KMS-11 (cell line): ENCODE measurements around the gene RGS12.

ENCODE experiments used
- H2AFZ ChIP-seq: fragments of 200-600 bp; sonication (generic); 2 replicates; pipeline ENCODE4 v1.6.1; 2016; ENCODE audit warnings: antibody characterized with exemption, mixed run types, low read depth
- H3K27ac ChIP-seq: fragments of 200-600 bp; sonication (generic); 2 replicates; pipeline ENCODE4 v1.6.1; 2016; ENCODE audit warnings: mild to moderate bottlenecking, mixed run types
- H3K27me3 ChIP-seq: fragments of 200-600 bp; sonication (generic); 2 replicates; pipeline ENCODE4 v1.6.1; 2017; ENCODE audit warnings: mild to moderate bottlenecking, low read depth, mixed run types, moderate library complexity; ENCODE audit not compliant: insufficient read depth
- H3K36me3 ChIP-seq: fragments of 200-600 bp; sonication (generic); 2 replicates; pipeline ENCODE4 v1.6.1; 2017; ENCODE audit warnings: mild to moderate bottlenecking, mixed run types; ENCODE audit not compliant: insufficient read depth
- H3K4me1 ChIP-seq: fragments of 200-600 bp; sonication (generic); 2 replicates; pipeline ENCODE4 v1.6.1; 2016; ENCODE audit warnings: mild to moderate bottlenecking, low read depth, mixed run types; ENCODE audit not compliant: poor library complexity, severe bottlenecking
- H3K4me2 ChIP-seq: fragments of 200-600 bp; sonication (generic); 2 replicates; pipeline ENCODE4 v1.7.0; 2016; ENCODE audit warnings: mild to moderate bottlenecking, mixed run types
- H3K4me3 ChIP-seq: fragments of 200-600 bp; sonication (generic); IDR thresholded peaks from 2 replicates; pipeline ENCODE4 v1.6.1; 2017; ENCODE audit warnings: low read depth, low read length, mixed read lengths; ENCODE audit not compliant: insufficient read depth
- H3K79me2 ChIP-seq: fragments of 200-600 bp; sonication (generic); 2 replicates; pipeline ENCODE4 v1.6.1; 2016; ENCODE audit warnings: low read depth, mixed run types; ENCODE audit not compliant: insufficient read depth
- H3K9ac ChIP-seq: fragments of 200-600 bp; sonication (generic); 2 replicates; pipeline ENCODE4 v1.6.1; 2016; ENCODE audit warnings: mild to moderate bottlenecking, mixed run types
- H4K20me1 ChIP-seq: fragments of 200-600 bp; sonication (generic); 2 replicates; pipeline ENCODE4 v1.6.1; 2016; ENCODE audit warnings: mild to moderate bottlenecking, mixed run types; ENCODE audit not compliant: insufficient read depth
- TF ChIP-seq, protein P1 (sequence below): fragments of 200-600 bp; sonication (generic); conservative IDR thresholded peaks from 2 replicates; pipeline ENCODE4 v1.6.1; 2017; ENCODE audit warnings: low read depth, mild to moderate bottlenecking, antibody characterized with exemption, low read length, moderate library complexity, mixed read lengths

The RGS12 gene

DNA sequence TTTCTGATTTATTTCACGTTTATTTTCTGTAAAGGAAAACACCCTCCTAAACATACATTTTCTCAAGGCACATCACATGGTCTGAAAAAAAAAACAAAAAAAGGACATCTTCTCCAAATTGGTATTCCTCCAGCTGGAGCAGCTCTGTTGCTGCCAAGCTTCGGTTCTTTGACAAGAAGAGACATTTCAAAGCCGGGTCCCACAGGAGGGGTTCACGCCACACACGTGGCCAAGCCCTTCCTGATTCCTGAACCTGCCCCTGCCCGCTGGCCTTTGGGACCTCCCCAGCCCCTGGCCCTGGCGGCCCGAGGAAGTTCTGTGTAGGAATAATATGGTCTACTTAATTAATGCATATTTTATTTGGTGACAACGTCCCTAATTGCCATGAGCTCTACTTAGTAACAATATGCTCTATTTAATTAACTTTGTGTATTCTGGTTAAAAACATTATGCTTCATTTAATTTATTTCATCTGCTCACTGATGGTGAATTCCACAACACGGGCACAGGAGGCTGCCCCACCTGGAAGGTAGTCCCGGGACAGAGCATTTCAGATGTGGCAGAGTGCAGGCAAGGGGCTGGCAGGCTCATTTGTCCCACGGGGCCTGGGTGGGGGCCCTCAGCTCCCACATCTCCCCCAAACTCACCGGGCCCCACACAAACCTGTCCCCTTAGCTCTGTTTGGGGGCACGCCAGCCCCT, 5.4 kb upstream of the RGS12 start:
- Histone ChIP-seq H3K27me3 (no peaks in the 10 kb centered on the region; the same call in 1 of the 2 replicates), H3K27ac (no peak overlapping the region), H3K4me2 (no peak overlapping the region), H3K9ac (no peak overlapping the region), H3K4me3 (no peak overlapping the region), H3K79me2 (no peaks in the 10 kb centered on the region), H3K36me3 (no peaks in the 10 kb centered on the region), H4K20me1 (no peaks in the 10 kb centered on the region), H2AFZ (no peak overlapping the region), H3K4me1 (no peaks in the 10 kb centered on the region)
- TF ChIP-seq, protein P1, sequence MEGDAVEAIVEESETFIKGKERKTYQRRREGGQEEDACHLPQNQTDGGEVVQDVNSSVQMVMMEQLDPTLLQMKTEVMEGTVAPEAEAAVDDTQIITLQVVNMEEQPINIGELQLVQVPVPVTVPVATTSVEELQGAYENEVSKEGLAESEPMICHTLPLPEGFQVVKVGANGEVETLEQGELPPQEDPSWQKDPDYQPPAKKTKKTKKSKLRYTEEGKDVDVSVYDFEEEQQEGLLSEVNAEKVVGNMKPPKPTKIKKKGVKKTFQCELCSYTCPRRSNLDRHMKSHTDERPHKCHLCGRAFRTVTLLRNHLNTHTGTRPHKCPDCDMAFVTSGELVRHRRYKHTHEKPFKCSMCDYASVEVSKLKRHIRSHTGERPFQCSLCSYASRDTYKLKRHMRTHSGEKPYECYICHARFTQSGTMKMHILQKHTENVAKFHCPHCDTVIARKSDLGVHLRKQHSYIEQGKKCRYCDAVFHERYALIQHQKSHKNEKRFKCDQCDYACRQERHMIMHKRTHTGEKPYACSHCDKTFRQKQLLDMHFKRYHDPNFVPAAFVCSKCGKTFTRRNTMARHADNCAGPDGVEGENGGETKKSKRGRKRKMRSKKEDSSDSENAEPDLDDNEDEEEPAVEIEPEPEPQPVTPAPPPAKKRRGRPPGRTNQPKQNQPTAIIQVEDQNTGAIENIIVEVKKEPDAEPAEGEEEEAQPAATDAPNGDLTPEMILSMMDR = no peak

DNA sequence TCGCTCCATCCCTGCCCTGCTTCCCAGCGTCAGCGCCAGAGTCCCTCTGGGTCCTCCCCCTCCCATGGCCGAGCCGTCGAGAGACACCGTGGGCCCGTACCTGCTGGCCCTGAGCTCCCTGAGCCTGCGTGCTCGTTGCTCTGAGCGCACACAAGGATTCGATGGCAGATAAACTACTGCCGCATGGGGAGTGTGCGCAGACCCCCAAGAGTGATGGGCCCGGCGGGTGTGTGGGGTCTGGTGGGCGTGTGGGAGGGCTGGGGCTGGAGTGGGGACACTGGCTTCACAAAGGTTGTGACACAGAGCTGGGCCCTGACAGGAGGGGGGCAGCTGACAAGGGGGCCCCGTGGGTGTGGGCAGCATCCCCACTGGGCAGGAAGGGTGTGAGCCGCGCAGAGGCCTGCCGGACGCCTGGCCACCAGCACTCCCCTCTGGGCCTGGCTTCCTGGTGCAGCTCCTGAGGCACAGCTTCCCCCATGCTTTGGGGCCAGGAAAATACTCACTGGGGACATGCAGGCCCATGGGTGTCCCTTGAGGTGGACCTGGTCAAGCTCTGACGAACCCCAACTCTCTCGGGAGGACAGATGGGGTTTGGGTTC, 4.8 kb upstream of the RGS12 start:
- H3K4me2 ChIP-seq = no peak overlapping the region
- TF ChIP-seq, protein P1 = no peak

DNA sequence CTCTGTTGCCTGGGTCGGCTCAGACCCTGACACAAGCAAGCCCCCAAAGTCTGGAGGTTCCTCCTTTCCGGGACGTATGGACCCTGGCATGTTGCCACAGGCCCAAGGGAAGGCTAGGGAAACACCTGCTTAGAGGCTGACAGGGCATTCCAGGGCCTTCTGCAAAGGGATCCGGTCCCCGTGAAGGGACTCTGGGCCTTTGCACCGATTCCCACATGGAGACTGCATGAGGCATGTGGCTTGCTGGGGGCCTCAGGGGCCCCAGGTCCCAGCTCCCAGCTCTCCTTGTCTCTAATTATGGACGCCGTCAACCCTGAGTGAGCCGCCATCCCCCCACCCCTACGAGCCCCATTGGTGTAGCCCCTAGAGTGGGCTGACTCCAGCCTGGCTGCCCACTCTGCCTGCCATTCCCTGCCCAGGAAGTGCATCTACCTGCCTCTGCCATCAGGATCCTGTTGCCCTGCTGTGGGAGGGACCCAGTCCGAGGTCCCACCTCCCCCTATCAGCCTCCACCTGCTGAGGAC, 4.2 kb upstream of the RGS12 start:
- H3K4me2 ChIP-seq = no peak overlapping the region
- H4K20me1 ChIP-seq = no peaks in the 10 kb centered on the region
- H2AFZ ChIP-seq = no peak overlapping the region
- no peaks in the 10 kb centered on the region for H3K36me3 ChIP-seq
- H3K27me3 ChIP-seq = no peaks in the 10 kb centered on the region; the same call in 1 of the 2 replicates
- TF ChIP-seq, protein P1 = no peak
- no peaks in the 10 kb centered on the region for H3K4me1 ChIP-seq
- H3K4me3 ChIP-seq = no peak overlapping the region
- no peak overlapping the region for H3K9ac ChIP-seq
- H3K79me2 ChIP-seq = no peaks in the 10 kb centered on the region
- H3K27ac ChIP-seq = no peak overlapping the region

More for the DNA sequence above, 4.8 kb upstream of the RGS12 start:
- no peaks in the 10 kb centered on the region; the same call in 1 of the 2 replicates for H3K27me3 ChIP-seq
- no peak overlapping the region for H3K9ac ChIP-seq
- no peak overlapping the region for H3K27ac ChIP-seq
- H3K36me3 ChIP-seq = no peaks in the 10 kb centered on the region
- H4K20me1 ChIP-seq = no peaks in the 10 kb centered on the region
- no peak overlapping the region for H2AFZ ChIP-seq
- H3K79me2 ChIP-seq = no peaks in the 10 kb centered on the region
- H3K4me1 ChIP-seq = no peaks in the 10 kb centered on the region
- H3K4me3 ChIP-seq = no peak overlapping the region

DNA sequence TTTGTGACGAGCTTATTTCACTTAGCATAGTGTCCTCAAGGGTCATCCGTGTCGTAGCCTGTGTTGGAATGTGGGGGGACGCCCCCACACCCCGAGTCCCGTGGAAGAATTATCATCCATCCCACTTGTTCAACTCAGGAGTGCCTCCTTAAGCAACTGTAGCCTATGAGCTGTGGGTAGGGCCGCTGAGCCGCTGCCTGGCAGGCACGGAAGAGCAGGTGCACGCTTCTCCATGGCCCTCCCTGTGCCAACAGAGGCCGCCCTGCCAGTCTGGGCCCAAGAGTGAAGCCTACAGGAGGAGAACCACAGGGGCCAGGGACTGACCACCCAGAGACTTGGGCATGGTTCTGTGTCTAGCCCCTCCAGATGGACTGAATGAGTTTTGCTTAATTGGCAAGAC, 2.3 kb upstream of the RGS12 start:
- TF ChIP-seq, protein P1 = no peak
- Histone ChIP-seq H3K27me3 (no peaks in the 10 kb centered on the region; the same call in 1 of the 2 replicates), H3K27ac (no peak overlapping the region), H4K20me1 (no peaks in the 10 kb centered on the region), H3K79me2 (no peaks in the 10 kb centered on the region), H3K36me3 (no peaks in the 10 kb centered on the region), H2AFZ (no peak overlapping the region), H3K4me1 (no peaks in the 10 kb centered on the region), H3K9ac (no peak overlapping the region), H3K4me2 (no peak overlapping the region), H3K4me3 (no peak overlapping the region)
